ENCODE measurements around the gene ZAR1L. TPM values are rescaled to one million over a fixed set of nuclear protein-coding genes. Genes with fewer than 3 reads are reported as not detected.

ZAR1L gene
- total RNA-seq, 1 experiment from 2014 or later, result not detected

DNA sequence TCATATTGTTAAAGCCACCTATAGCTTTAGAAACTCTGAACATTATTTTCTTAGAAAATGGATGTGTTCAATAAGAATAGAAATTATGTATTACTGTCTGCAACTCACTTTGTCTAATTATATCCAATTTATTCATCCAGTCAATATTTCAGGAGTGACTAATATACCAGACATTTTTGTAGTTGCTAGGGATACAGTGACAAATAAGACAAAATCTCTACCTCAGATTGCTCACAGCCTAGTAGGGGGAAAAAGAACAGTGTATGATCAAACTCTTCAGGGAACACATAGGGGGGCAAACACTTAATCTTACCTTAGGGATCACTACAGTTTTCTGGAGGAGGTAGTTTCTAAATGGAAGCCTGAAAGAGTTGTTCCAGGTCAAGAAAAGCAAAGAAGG, 8.7 kb upstream of the ZAR1L start:
- H3K18ac ChIP-seq (ENCODE audit: insufficient read length, low read depth, low read length), result no peak overlapping the region
- no peaks in the 10 kb centered on the region for H3K79me1 ChIP-seq (ENCODE audit: insufficient read depth, low read depth, low read length, poor library complexity, severe bottlenecking)
- H2AK5ac ChIP-seq (ENCODE audit: insufficient read length, low read length), result no peak overlapping the region
- no peak overlapping the region for H3K27ac ChIP-seq (ENCODE audit: insufficient read length, low read depth, low read length)
- no peak overlapping the region for H2AFZ ChIP-seq (ENCODE audit: low read length)
- no peak overlapping the region for H3K9ac ChIP-seq (ENCODE audit: extremely low read depth, insufficient read length, low read length)
- H4K91ac ChIP-seq (ENCODE audit: insufficient read length, low read depth, low read length), result no peak overlapping the region
- no peak overlapping the region for H3K56ac ChIP-seq (ENCODE audit: insufficient read length, low read depth, low read length)
- H3K23me2 ChIP-seq (ENCODE audit: insufficient read length, low read depth, low read length, poor library complexity, severe bottlenecking), result no peaks in the 10 kb centered on the region
- H2BK20ac ChIP-seq (ENCODE audit: low read depth, low read length, poor library complexity, severe bottlenecking), result no peak overlapping the region
- Mint-ChIP-seq H3K4me3 (no peak overlapping the region), H3K36me3 (ENCODE audit: insufficient read depth in 1 of 3, low read depth in 3 of 3) (peaks cover 15 to 64% (median 54%) of the 10 kb centered on the region in 3 experiments), H3K4me1 (no peaks in the 10 kb centered on the region), H3K9me3 (no peaks in the 10 kb centered on the region), H3K27ac (no peak overlapping the region), H3K27me3 (ENCODE audit: low read depth) (no peaks in the 10 kb centered on the region)
- no peak overlapping the region for H2BK15ac ChIP-seq (ENCODE audit: low read depth, low read length)
- no peaks in the 10 kb centered on the region for H3K27me3 ChIP-seq (ENCODE audit: insufficient read depth, low read length)
- H3K4me2 ChIP-seq (ENCODE audit: insufficient read depth, insufficient read length, low read length), result no peak overlapping the region
- H3K14ac ChIP-seq (ENCODE audit: insufficient read depth, low read length), result no peak overlapping the region
- H3K4me1 ChIP-seq (ENCODE audit: insufficient read depth, low read length), result no peaks in the 10 kb centered on the region
- H3K4ac ChIP-seq (ENCODE audit: low read depth, low read length), result no peak overlapping the region
- H3K79me2 ChIP-seq (ENCODE audit: insufficient read depth, low read length), result no peaks in the 10 kb centered on the region
- TF ChIP-seq, protein P1, sequence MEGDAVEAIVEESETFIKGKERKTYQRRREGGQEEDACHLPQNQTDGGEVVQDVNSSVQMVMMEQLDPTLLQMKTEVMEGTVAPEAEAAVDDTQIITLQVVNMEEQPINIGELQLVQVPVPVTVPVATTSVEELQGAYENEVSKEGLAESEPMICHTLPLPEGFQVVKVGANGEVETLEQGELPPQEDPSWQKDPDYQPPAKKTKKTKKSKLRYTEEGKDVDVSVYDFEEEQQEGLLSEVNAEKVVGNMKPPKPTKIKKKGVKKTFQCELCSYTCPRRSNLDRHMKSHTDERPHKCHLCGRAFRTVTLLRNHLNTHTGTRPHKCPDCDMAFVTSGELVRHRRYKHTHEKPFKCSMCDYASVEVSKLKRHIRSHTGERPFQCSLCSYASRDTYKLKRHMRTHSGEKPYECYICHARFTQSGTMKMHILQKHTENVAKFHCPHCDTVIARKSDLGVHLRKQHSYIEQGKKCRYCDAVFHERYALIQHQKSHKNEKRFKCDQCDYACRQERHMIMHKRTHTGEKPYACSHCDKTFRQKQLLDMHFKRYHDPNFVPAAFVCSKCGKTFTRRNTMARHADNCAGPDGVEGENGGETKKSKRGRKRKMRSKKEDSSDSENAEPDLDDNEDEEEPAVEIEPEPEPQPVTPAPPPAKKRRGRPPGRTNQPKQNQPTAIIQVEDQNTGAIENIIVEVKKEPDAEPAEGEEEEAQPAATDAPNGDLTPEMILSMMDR (conservative IDR thresholded peaks at IDR 0.05), result no peak
- H4K5ac ChIP-seq (ENCODE audit: insufficient read length, low read depth, low read length), result no peak overlapping the region
- H3T11ph ChIP-seq (ENCODE audit: low read length), result no peak overlapping the region
- no peak overlapping the region for H2BK120ac ChIP-seq (ENCODE audit: low read depth, low read length, poor library complexity, severe bottlenecking)
- no peak overlapping the region for H2BK5ac ChIP-seq (ENCODE audit: insufficient read length, low read length)
- no peak overlapping the region for H2BK12ac ChIP-seq (ENCODE audit: insufficient read length, low read depth, low read length)
- DNase-seq, result no peak
- H3K23ac ChIP-seq (ENCODE audit: insufficient read length, low read depth, low read length), result no peak overlapping the region
- no peaks in the 10 kb centered on the region for H3K9me3 ChIP-seq (ENCODE audit: control insufficient read depth, low read depth, low read length)
- H4K8ac ChIP-seq (replicated peaks; ENCODE audit: insufficient read length, low read depth, low read length), result no peak overlapping the region
- no peaks in the 10 kb centered on the region for H4K20me1 ChIP-seq (ENCODE audit: control insufficient read depth, insufficient read depth, insufficient read length)
